Osteoblast (primary cell): ENCODE measurements around the gene DTX1. TPM values are rescaled to one million over a fixed set of nuclear protein-coding genes. Genes with fewer than 3 reads are reported as not detected.
A peak's percentile ranks its signal among the peaks of the same experiment; 100 is the strongest.

ENCODE experiments used
- DNase-seq: peaks from one replicate; pipeline ENCODE4 v3.0.0; 2011; ENCODE audit warnings: low spot score, mixed read lengths; ENCODE audit not compliant: insufficient read length; ENCODE audit errors: missing footprints
- H2AFZ ChIP-seq: 2 replicates; pipeline ENCODE4 v1.6.0; 2011; ENCODE audit warnings: mild to moderate bottlenecking, low read length
- H3K27ac ChIP-seq: 2 replicates; pipeline ENCODE4 v1.5.1; 2011; ENCODE audit warnings: mild to moderate bottlenecking, low read depth, low read length, moderate library complexity
- H3K27me3 ChIP-seq: 2 replicates; pipeline ENCODE4 v1.6.0; 2012; ENCODE audit warnings: mild to moderate bottlenecking, control low read depth, inconsistent platforms, low read length, moderate library complexity; ENCODE audit not compliant: insufficient read depth
- H3K36me3 ChIP-seq: 2 replicates; pipeline ENCODE4 v1.5.1; 2011; ENCODE audit warnings: mild to moderate bottlenecking, low read length, control low read depth, moderate library complexity; ENCODE audit not compliant: insufficient read depth
- H3K4me1 ChIP-seq: 2 replicates; pipeline ENCODE4 v1.5.1; 2011; ENCODE audit warnings: mild to moderate bottlenecking, low read length, control low read depth, moderate library complexity; ENCODE audit not compliant: insufficient read depth
- H3K4me2 ChIP-seq: 2 replicates; pipeline ENCODE4 v1.6.0; 2011; ENCODE audit warnings: mild to moderate bottlenecking, low read length; ENCODE audit not compliant: insufficient read depth
- H3K4me3 ChIP-seq: fragments of 200-600 bp; sonication (generic); 3 replicates; pipeline ENCODE4 v1.5.1; 2012; ENCODE audit warnings: mild to moderate bottlenecking, low read length, inconsistent platforms; ENCODE audit not compliant: insufficient read depth
- H3K79me2 ChIP-seq: 2 replicates; pipeline ENCODE4 v1.6.0; 2012; ENCODE audit warnings: mild to moderate bottlenecking, low read length, control low read depth, inconsistent platforms; ENCODE audit not compliant: insufficient read depth
- H3K9me3 ChIP-seq: 2 replicates; pipeline ENCODE4 v1.5.1; 2011; ENCODE audit warnings: low read depth, low read length, control low read depth
- H4K20me1 ChIP-seq: 2 replicates; pipeline ENCODE4 v1.6.0; 2012; ENCODE audit warnings: mild to moderate bottlenecking, low read length, control low read depth; ENCODE audit not compliant: insufficient read depth
- total RNA-seq: library from RNA; depleted of rRNA; stranded (reverse); fragments of >200 nt; gene quantifications from 2 replicates; pipeline ENCODE4 v1.2.3, GENCODE V29; 2012
- TF ChIP-seq, protein P1 (sequence below): IDR thresholded peaks from 2 replicates; pipeline ENCODE4 v1.5.1; 2011; ENCODE audit warnings: mild to moderate bottlenecking, low read depth, low read length, moderate library complexity; ENCODE audit errors: extremely low read depth

The DTX1 gene
- total RNA-seq, 1 donor = under 0.01 TPM

DNA sequence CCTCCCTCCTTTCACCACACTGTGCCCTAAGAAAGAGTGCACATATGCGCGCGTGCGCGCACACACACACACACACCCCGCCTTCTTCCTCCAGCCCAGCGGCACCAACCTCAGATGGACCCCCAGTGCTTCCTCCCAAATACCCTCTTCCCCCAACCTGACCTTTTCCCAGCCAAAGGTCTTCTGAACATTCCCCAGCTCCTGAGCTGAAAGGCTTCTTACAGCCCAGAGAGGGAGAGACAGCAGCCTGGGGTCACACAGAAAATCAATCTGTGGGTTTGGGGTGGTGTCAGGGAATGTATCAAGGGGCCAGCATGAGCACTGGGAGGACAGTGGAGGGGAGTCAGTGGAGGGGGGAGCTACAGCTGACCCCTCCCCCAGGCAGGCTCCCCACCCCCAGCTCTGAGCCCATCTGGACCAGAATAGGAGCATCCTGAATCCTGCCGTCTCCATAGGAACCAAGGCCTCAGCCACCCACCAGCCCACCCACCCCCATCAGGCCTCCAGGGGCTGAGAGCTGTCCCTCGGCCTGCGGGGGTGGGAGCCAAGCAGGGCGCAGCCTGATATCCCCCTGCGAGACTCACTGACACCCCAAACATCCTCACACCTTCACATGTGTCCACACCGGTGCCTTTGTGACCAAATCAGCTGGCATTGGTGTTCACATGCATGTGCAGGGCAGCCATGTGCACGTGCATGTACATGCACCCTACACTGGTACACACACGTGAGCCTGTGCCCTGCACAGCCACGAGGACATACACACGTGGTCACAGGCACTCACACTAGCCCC lies 73.3 kb downstream of the DTX1 start:
- no peaks in the 10 kb centered on the region for H3K79me2 ChIP-seq
- no peak overlapping the region for H2AFZ ChIP-seq
- peak; percentile 71 for DNase-seq
- TF ChIP-seq, protein P1, sequence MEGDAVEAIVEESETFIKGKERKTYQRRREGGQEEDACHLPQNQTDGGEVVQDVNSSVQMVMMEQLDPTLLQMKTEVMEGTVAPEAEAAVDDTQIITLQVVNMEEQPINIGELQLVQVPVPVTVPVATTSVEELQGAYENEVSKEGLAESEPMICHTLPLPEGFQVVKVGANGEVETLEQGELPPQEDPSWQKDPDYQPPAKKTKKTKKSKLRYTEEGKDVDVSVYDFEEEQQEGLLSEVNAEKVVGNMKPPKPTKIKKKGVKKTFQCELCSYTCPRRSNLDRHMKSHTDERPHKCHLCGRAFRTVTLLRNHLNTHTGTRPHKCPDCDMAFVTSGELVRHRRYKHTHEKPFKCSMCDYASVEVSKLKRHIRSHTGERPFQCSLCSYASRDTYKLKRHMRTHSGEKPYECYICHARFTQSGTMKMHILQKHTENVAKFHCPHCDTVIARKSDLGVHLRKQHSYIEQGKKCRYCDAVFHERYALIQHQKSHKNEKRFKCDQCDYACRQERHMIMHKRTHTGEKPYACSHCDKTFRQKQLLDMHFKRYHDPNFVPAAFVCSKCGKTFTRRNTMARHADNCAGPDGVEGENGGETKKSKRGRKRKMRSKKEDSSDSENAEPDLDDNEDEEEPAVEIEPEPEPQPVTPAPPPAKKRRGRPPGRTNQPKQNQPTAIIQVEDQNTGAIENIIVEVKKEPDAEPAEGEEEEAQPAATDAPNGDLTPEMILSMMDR = no peak
- no peak overlapping the region for H3K27ac ChIP-seq
- no peaks in the 10 kb centered on the region for H3K27me3 ChIP-seq
- H3K4me1 ChIP-seq = no peaks in the 10 kb centered on the region
- no peaks in the 10 kb centered on the region for H4K20me1 ChIP-seq
- no peak overlapping the region for H3K4me2 ChIP-seq
- no peak overlapping the region for H3K4me3 ChIP-seq
- H3K9me3 ChIP-seq = no peaks in the 10 kb centered on the region
- H3K36me3 ChIP-seq = no peaks in the 10 kb centered on the region

DNA sequence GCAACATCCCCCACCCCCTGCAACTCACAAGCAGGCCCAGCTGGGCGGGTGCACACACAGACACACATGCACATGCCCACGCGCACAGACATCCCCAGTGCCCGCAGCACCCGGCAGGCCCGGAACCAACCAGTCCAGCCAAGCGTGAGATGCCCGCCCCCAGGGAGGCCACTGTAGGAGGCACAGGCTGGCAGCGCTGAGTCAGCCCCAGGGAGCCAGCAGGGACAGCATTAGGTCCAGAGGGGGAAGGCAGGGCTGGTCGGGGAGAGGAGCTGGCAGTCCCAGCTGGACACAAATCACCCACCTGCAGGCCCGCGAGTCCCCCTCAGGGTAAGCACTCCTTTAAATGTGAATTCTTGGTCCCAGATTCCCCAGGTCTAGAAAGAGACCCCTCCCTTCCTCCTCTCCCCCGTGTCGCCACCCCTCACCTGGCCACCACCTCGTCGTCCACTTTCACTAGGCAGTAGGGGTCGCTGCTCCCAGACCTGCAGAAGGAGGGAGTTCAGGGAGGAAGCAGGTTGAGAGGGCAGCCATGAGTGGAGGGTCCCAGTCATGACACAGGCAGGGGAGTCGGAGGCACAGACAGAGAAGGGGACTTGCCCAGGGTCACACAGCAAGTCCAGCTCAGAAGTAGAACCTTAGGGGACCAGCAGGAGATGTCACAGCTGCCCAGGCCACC lies 74.1 kb downstream of the DTX1 start:
- TF ChIP-seq, protein P1 = no peak
- no peak overlapping the region for H3K4me2 ChIP-seq
- peak; percentile 92 for DNase-seq
- H3K36me3 ChIP-seq = no peaks in the 10 kb centered on the region
- no peak overlapping the region for H3K27ac ChIP-seq
- no peak overlapping the region for H3K4me3 ChIP-seq
- no peaks in the 10 kb centered on the region for H3K79me2 ChIP-seq
- no peaks in the 10 kb centered on the region for H3K9me3 ChIP-seq
- no peak overlapping the region for H2AFZ ChIP-seq
- H3K27me3 ChIP-seq = no peaks in the 10 kb centered on the region
- H3K4me1 ChIP-seq = no peaks in the 10 kb centered on the region
- H4K20me1 ChIP-seq = no peaks in the 10 kb centered on the region

DNA sequence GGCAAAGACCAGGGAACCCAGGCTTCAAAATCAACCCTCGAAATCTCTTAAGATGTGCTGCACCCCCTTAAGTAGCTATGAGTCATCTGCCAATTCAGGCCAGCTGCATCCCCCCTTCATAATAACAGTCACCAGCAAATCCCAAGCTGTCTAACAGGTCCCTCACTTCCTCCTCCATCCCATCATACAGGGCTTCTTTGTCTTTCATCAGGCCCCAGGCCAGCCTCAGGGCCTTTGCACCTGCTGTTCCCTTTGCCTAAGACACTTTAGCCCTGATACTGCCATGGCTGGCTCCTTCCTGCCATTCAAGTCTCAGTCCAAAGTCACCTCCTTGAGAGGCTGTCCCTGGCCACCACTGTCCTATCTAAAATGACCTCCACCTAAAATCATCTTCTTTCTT lies 75.0 kb downstream of the DTX1 start:
- Histone ChIP-seq H3K27ac (no peak overlapping the region), H3K9me3 (no peaks in the 10 kb centered on the region), H3K27me3 (no peaks in the 10 kb centered on the region), H3K79me2 (no peaks in the 10 kb centered on the region), H3K4me1 (no peaks in the 10 kb centered on the region), H3K36me3 (no peaks in the 10 kb centered on the region), H3K4me2 (no peak overlapping the region), H3K4me3 (no peak overlapping the region), H2AFZ (no peak overlapping the region), H4K20me1 (no peaks in the 10 kb centered on the region)
- TF ChIP-seq, protein P1 = no peak
- DNase-seq = peak; percentile 79

DNA sequence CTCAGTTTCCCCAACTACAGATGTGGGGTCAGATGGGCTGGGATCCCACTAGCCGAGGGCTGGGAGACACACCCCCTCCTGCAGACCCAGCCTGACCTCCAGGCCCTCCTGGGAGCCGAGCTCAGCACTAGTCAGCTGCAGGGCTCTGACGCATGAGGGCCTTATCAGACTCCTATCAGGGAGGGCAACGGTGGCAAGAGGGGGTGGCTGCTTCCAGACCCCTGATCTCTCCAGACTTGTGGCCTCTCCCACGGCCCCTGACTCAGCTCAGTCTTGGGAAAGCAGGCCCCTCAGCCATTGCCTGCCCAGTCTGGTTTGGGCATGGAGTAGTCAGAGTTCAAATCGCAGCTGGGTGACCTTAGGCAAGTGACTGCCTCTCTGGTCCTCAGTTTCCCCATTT lies 76.5 kb downstream of the DTX1 start:
- DNase-seq = peak; percentile 76
- no peaks in the 10 kb centered on the region for H3K79me2 ChIP-seq

More for the DNA sequence above, 76.5 kb downstream of the DTX1 start:
- H3K4me3 ChIP-seq = no peak overlapping the region
- no peaks in the 10 kb centered on the region for H3K27me3 ChIP-seq
- H3K4me1 ChIP-seq = no peaks in the 10 kb centered on the region
- H2AFZ ChIP-seq = no peak overlapping the region
- TF ChIP-seq, protein P1 = no peak
- H4K20me1 ChIP-seq = no peaks in the 10 kb centered on the region
- no peaks in the 10 kb centered on the region for H3K36me3 ChIP-seq
- H3K4me2 ChIP-seq = no peak overlapping the region
- no peak overlapping the region for H3K27ac ChIP-seq
- no peaks in the 10 kb centered on the region for H3K9me3 ChIP-seq
